AG04450 (cell line): ENCODE results near the gene NPC1L1. TPM values are rescaled to one million over a fixed set of nuclear protein-coding genes. Genes with fewer than 3 reads are reported as not detected.

Experiments
- CTCF ChIA-PET: fragments of 300-600, 350-600 bp; formaldehyde crosslinking; extraction: SDS; loops from one replicate; lab custom pipeline; 2022; ENCODE audit warnings: antibody characterized with exemption, inconsistent platforms; lab: Charles Lee
- POLR2A ChIA-PET: fragments of 350-600 bp; formaldehyde crosslinking; extraction: SDS; loops from one replicate; lab custom pipeline; 2021; ENCODE audit warnings: antibody characterized with exemption, inconsistent platforms; lab: Yijun Ruan, JAX
- DNase-seq: peaks from one replicate; pipeline ENCODE4 v3.0.0-alpha.2; 2011; ENCODE audit warnings: low read depth, low spot score
- H3K27ac ChIP-seq: one replicate; pipeline ENCODE4 v1.5.1; 2012; ENCODE audit warnings: low read depth, low read length, control low read depth
- H3K27me3 ChIP-seq: one replicate; pipeline ENCODE4 v1.6.0; 2012; ENCODE audit warnings: low read length; ENCODE audit not compliant: control insufficient read depth, insufficient read depth
- H3K4me3 ChIP-seq: 2 replicates; pipeline ENCODE4 v1.5.1; 2011; ENCODE audit warnings: mild to moderate bottlenecking, low read depth, low read length, control low read depth
- H3K9me3 ChIP-seq: 2 replicates; pipeline ENCODE4 v1.5.1; 2012; ENCODE audit warnings: low read length; ENCODE audit not compliant: control insufficient read depth, insufficient read depth
- CTCF ChIP-seq: IDR thresholded peaks from 2 replicates; pipeline ENCODE4 v1.5.1; 2011; ENCODE audit warnings: low read depth, low read length, control low read depth, inconsistent platforms
- polyA plus RNA-seq: library from polyadenylated mRNA; depleted of rRNA; stranded (reverse); fragments of >200 nt; gene quantifications from 2 replicates; pipeline ENCODE4 v1.2.3, GENCODE V29; 2011

NPC1L1 gene
- polyA plus RNA-seq, 1 experiment: 0.36 TPM

- POLR2A ChIA-PET: interaction anchor here (0.5 to 2.3 kb wide), 12 partner anchors 8 to 672 kb away, joined by 3 to 11 read pairs (median 4); partner anchors contain the start of genes H2AZ2, NUDCD3 and TMED4
- H3K27me3 ChIP-seq: no peaks in the 10 kb centered on the region
These were observed 33.2 kb upstream of the NPC1L1 start for GRCh38 chr7:44574287-44574872.

DNA sequence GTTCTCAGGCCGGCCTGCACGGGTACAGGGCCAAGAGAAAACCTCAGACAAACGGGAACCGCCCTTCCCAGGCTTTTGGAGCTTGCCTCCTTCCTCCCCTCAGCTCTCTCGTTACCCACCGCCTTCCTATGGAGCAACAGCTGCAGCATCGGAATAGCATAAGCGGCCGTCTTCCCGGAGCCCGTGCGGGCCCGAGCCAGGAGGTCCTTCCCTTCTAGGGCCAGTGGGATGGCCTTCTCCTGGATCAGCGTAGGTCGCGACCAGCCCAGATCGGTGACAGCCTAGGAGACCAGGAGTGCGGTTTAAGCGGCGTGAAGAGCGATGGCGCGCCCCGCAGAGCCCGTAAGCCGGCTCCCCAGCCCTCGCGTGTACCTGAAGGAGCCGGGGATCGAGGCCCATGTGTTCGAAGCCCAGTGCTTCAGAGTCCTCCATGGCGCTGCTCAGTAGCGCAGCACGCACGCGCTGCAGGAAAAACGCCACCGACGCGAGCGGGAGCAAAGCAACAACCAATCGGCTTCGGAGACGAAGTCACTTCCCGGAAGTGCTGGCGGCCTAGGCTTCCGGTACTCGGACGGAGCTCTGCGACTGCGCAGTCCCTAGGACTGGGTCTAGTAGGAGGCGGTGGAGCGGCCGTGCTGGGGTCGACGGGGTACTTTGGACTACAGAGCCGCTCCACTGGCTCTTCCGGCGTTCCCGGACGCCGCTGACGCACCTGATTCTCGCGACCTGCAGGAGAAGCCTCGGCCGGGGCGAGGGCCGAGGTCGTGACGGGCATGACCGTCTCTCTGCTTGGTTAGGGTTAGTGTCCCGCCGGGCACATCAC, 32.5 kb upstream of the NPC1L1 start, which contains the start of gene DDX56:
DDX56 (minus strand) TSS at position 445 of the 823 bp plus-strand sequence; CDS start at position 432, 13 bp downstream.
- Histone ChIP-seq H3K4me3 (peak within 1 kb of the TSS; percentile 98), H3K27ac (peak within 1 kb of the TSS; percentile 52), H3K27me3 (no peaks in the 10 kb centered on the region), H3K9me3 (peaks cover 4% of the 10 kb centered on the region; the same call in 1 of the 2 replicates)
- ChIA-PET POLR2A (interaction anchor here (0.5 to 2.3 kb wide), 13 partner anchors 9 to 672 kb away, joined by 3 to 11 read pairs (median 4); partner anchors contain the start of genes H2AZ2, NUDCD3, OGDH and TMED4), CTCF (interaction anchor here (0.8 to 1.4 kb wide), 4 partner anchors 8 to 273 kb away, joined by 3 read pairs; no protein-coding TSS in a partner anchor)
- DNase-seq: peak; percentile 83
- TF ChIP-seq CTCF: no peak

More at GRCh38 chr7:44574287-44574872, 33.2 kb upstream of the NPC1L1 start:
- no peak for DNase-seq
- Histone ChIP-seq H3K4me3 (peak overlapping the region; percentile 98), H3K9me3 (peaks cover 4% of the 10 kb centered on the region; the same call in 1 of the 2 replicates), H3K27ac (peak overlapping the region; percentile 52)
- CTCF ChIA-PET: interaction anchor here (0.8 to 1.4 kb wide), 3 partner anchors 9 to 85 kb away, joined by 3 read pairs; no protein-coding TSS in a partner anchor
- no peak for TF ChIP-seq CTCF

GRCh38 chr7:44572771-44573170, 31.6 kb upstream of the NPC1L1 start:
- H3K27ac ChIP-seq: no peak overlapping the region
- CTCF ChIA-PET: interaction anchor here (0.9 to 1.4 kb wide), 4 partner anchors 8 to 274 kb away, joined by 3 to 5 read pairs (median 3); no protein-coding TSS in a partner anchor
- TF ChIP-seq CTCF: no peak
- H3K27me3 ChIP-seq: no peaks in the 10 kb centered on the region
- H3K9me3 ChIP-seq: peaks cover 4% of the 10 kb centered on the region; the same call in 1 of the 2 replicates
- POLR2A ChIA-PET: interaction anchor here (2.3 kb wide), 1 partner anchor 10 kb away, joined by 11 read pairs; the partner anchor contains the start of gene TMED4
- no peak for DNase-seq
- H3K4me3 ChIP-seq: peak overlapping the region; percentile 98

GRCh38 chr7:44569959-44570358, 28.8 kb upstream of the NPC1L1 start:
- Histone ChIP-seq H3K27ac (no peak overlapping the region), H3K27me3 (no peaks in the 10 kb centered on the region), H3K4me3 (no peak overlapping the region), H3K9me3 (peaks cover 4% of the 10 kb centered on the region; the same call in 1 of the 2 replicates)
- CTCF ChIA-PET: no interaction called here
- POLR2A ChIA-PET: no interaction called here
- DNase-seq: no peak
- TF ChIP-seq CTCF: no peak
